GM21526 (cell line): ENCODE measurements around the gene PRKG1.
A peak's percentile ranks its signal among the peaks of the same experiment; 100 is the strongest.
"Not testable (repeated sequence)": the region's sequence is repeated elsewhere in the genome, so short reads cannot be mapped to it uniquely, and the experiment has no call there.

ENCODE experiments used
- ATAC-seq: cut with Tn5 transposase; IDR thresholded peaks from one replicate; pipeline ENCODE4 v1.9.1; 2021; ENCODE audit warnings: moderate library complexity; ENCODE audit not compliant: unreplicated experiment, low FRiP score

Gene PRKG1

DNA sequence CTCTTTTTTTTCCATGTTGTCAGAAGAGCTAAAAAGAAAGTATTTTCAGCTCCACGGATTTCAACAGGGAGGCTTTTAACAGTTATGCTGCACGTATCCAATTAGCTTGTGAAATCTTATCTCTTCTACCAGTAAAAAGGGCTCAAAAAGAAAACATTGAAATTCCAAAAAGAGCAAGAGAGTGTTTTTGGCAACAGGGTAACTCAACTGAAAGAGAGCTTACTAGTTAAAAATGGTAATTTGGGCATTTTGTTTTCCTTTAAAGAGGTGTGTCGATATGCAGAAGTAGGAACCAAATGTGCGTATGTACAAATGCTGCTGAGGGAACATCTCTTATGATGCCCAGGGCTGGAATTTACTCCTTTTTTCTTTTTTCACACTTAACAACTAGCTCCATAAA, 292.8 kb downstream of the PRKG1 start:
- no peak for ATAC-seq

DNA sequence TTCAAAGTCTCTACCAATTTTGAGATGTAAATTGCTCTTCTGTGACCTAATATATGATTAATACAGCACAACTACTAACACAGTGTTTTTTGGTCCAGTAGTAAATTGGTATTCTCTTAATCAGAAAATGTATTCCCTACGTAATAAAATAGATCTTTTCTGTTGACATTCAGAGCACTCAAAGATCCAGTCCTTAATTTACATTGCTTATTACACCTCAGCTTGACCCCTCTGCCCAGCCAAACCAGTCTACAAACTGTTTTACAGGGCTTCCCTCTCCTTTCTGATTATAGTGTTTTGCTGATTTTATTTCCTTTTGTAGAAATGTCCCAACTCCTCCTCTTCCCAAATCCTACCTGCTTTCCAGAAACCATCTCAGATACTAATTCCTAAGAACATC, 293.4 kb downstream of the PRKG1 start:
- ATAC-seq, result no peak

DNA sequence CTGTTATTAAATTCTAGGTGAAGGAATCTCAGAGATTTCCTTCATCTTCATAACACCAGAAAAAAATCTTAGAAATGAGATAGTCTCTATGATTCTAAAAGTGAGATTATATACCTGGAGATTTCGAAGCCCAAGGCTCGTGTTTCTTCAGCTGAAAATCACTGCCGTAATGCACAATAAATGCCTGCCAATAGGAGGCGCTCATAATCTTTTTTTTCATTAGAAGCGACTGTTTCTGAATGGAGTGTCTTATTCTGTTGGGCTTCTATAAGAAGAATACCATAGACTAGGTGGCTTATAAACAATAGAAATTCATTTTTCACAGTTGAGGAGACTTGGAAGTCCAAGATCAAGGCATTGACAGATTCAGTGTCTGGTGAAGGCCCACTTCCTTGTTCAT, 294.7 kb downstream of the PRKG1 start:
- ATAC-seq, result no peak

DNA sequence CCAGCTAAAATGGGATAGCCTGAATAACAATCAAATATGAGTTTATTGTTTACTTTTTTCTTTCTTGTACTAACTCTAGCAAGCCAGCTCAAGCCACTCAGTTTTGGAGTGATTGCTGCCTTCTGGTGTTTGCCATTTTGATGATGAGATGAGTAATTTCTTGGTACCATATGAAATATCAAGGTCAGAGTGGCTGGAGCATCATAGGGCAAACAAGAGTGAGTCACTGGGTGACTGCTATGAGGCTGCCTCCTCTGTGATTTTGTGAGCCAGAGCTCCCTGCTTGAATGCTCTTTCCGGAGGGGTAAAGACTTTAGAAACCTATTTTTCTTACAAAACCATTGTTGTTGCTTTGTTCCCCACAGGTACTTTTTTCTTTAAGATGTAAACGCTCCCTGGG, 295.6 kb downstream of the PRKG1 start:
- no peak for ATAC-seq

DNA sequence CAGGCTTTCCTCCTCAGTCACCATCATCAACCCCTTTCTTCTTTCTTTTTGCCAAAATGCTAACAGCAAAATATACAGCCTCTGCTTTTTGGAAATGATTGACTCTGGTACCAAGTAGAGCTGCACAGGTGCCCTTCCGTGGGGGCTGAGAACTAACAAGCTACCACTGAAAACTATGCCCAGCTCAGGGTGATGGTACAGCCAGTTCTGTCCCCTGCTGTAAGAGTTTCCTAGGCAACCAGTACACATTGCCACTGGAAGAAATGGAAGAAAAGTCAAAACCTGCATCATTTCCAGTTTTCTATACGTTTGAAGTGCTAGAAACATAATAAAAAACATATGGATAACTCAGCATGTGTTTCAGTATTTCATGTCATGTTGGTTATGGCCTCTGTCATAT, 297.5 kb downstream of the PRKG1 start:
- ATAC-seq, result no peak

DNA sequence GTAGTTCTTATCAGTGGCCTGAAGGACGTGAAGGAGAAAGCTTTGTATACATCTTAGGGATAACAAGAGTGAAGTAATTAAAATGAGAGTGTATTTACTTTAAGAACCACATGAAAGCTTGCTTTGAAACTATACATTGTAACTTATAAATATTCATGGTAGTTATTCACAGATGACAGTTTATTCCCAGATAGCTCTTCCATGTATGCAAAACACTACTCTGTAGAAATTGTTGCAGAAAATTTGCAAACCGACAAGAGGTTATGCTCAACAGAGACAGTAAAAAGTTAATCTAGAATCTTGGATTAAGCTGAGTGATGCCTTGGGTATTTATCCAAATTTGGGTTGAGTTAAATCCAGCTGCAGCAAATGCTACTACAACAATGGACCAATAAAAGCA, 301.5 kb downstream of the PRKG1 start:
- no peak for ATAC-seq

DNA sequence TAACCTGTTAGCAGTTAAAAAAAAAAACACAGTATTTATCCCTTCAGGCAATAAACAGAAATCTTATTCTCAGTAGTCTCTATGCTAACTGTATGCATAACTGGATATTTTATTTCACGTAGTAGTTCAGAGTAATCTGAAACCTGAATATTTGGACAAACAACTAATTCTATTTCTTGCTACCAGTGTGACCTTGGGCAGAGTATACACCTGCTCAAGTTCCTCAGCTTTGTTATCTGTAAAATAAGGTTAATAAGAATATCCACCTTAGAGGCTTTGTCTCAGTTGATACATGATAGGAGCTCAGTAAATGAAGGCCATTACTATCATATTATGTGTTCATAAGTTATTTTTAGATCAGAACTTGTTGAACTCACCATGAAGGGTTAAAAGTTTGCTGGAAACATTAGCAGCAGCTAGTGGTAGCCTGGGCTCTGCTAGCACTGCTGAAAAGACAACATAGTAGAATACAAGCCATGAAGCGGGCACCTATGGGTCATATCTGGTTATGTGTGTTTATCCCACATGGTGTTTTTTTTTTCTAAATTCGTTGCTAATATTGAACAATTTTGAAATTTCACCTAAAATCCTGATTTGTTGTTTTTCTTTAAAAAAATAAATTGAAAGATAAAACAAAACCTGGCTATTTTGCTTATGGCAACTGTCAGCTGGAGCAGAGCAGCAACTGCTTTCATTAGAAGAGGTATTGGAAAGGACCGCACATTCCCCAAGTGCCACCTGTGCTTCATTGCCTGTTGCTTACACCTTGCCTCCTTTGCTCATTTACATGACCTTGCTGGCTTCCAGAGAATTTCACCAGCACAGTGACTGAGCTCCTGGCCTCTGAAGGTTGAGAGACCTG, 303.0 kb downstream of the PRKG1 start:
- ATAC-seq, result no peak

DNA sequence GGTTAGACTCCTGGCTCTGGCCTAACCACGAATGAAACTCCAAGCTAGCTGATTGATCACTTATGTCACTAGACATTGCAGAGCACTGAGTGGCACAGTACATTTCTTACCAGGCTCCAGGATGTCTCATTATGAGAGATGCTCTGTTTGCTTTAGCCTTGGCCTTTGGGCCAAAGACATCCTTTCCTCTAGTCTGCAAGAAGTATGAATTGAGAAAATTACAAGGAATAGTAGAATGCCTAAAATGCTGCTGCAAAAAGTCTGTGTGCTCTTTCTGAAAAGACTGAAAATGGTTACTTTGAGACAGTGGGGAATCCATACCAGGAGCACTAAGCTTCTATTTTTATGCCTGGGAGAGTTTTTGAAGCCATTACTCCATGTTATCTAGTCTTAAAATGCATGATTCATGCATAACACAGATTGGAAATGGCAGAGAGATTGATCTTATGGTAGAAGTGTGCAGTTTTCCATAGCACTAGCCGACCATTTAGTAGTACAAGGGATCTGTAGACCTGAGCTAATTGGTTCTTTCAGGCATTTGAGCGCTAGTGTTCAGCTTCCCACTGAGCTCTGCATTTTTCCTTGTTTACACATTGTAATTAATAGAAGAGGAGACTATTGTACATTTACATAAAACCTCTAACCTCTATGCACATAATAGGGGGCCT, 303.8 kb downstream of the PRKG1 start:
- ATAC-seq, result no peak

DNA sequence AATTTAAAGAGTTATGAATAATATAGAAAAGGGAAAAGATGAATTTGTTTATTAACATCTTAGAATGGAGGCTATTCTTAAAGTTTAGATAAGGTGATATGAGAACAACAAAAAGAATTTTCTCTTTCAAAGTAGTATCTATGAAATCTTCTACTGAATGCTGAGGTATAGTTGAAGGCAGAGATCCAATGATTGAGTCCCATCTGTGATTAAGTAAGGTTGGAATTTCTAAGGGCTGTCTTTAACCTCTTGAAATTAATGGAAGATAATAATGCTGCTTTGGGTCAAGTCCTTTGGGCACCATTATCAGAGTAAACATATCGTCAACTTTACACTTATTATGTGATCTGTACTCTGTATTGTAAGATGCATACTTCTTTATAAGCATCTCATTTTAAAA, 307.9 kb downstream of the PRKG1 start:
- ATAC-seq, result no peak

DNA sequence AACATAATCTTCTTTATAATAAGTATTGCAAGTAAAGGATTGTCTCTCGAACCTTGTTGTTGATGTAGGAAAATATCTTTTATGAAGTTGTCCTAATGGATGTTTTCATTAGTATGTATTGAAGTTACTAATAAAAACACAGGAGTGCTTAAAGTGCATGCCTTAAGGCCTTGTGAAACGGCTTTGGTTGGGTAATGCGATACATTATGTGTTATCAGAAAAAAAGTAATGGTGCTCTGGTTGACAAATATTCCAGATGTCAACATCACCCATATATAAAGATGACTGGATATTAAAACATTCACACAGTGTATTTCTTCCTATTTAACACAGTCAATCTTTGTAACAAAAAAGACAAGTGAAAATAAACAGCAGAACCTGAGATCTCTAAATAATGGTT, 310.7 kb downstream of the PRKG1 start:
- no peak for ATAC-seq

DNA sequence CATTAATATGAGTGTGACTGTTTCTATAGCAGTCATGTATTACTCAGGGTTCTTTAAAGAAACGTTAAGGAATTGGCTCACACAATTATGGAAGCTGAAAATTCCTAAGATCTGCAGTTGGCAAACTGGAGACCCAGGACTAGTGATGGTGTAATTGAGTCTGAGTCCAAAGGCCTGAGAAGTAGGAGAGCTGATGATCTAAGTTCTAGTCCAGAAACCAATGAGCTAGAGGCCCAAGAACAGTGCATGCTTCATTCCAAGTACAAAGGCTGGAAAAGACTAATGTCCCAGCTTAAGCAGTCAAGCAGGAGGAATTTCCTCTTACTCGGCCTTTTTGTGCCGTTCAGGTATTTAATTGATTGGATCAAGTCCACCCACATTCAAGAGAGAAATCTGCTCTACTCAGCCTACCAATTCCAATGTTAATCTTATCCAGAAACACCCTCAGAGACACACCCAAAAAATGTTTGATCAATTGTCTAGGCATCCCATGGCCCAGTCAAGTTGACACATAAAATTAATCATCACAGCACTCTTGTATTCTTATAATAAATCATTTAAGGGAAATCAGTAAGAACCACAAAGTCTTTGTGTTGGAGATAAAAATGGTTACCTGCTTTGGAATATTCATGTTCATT, 312.1 kb downstream of the PRKG1 start:
- ATAC-seq, result no peak

DNA sequence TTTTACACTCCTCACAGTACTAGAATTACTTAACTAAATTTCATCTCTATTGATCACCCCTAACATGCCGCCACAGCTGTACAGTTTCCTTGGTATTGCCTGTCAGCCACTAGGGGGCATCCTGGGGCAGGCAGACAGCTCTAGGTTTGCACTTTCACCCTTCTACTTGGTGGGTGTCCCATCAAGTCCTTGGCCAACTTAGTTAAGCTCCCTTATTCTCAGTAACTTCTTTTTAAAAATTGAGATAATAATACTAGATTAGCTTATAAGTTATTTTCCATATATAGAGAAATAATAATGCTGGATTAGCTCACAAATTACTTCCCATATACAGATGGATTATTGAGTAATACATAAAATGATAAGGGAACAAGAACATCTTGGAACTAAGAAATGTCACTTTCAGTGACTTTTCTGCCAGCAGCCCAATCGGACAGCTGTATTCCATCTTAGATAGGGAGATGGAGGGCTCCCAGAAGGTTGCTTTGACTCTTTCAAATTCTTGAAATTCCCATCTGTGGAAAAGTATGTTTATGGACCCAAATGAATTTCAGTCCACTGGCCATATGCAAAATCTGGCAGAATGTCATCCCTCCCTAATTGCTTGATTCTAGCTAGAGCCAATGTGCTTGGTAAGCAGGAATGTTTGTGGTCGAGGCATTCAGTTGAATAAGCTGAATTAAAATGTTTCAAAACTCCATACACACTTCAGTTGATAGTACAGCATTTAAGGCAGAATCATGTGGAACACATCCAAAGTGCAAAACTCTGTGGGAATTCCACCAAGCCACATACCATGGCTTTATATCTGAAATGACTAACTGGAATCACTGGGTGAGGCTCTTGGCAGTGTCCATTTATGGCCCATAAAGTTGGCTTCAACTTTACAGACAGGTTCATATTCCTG, 315.4 kb downstream of the PRKG1 start:
- peak; percentile 92 for ATAC-seq

DNA sequence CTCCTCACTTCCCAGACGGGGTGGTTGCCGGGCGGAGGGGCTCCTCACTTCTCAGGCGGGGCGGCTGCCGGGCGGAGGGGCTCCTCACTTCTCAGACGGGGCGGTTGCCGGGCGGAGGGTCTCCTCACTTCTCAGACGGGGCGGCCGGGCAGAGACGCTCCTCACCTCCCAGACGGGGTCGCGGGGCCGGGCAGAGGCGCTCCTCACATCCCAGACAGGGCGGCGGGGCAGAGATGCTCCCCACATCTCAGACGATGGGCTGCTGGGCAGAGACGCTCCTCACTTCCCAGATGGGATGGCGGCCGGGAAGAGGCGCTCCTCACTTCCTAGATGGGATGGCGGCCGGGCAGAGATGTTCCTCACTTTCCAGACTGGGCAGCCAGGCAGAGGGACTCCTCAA, 318.7 kb downstream of the PRKG1 start:
- not testable (repeated sequence) for ATAC-seq

DNA sequence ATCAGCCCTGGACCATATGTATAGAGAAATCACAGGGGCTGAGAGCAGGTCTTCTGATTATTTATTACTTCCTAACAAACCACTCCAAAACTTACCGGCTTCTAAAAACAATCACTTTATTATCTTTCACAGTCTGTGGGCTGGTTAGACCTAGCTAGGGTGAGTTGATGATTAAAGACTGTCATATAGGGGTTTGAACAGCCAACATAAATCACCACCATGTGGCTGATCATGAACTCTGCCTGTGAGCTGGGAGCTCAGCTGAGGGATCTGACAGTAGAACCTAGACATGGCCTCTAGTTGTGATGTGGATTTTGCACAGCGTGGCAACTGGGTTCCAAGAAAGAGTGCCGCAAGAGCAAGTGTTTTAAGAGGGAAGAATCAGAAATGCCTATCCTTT, 319.8 kb downstream of the PRKG1 start:
- ATAC-seq, result no peak

DNA sequence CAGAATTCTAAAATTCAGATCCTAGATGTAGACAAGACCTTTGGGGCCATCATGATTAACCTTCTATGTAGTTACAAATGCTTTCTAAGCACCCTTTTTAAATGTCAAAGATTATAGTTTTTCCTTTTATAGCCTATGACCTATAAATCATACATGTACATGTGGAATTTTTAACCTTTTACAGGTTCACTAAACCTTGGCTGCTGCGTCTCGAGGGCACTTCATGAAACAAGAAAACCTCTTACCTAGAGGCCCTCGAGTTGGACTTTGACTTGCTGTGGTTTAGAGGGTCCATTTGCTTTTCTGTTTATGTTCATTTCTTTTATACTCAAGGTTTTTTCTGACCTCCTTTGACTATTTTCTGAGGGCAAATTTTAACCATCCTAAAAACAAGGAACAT, 323.0 kb downstream of the PRKG1 start:
- no peak for ATAC-seq

DNA sequence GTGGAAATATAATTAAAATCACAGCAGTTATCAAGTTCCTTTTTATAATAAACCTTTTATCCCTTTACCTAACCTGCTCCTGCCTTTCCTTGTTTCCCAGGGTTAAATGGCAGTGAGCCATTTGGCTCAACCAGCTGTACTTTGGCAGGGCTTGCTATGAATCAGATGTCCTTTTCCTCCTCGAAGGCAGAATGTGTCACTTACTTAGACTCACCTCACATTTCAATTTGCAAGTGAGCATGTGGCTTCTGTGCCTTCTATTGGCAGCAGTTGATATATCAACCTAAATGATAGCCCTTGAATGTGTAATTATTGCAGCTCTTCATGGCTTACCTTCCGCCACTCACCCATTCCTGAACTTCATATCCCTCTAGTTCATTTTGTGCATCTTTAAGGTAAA, 323.4 kb downstream of the PRKG1 start:
- ATAC-seq, result no peak

DNA sequence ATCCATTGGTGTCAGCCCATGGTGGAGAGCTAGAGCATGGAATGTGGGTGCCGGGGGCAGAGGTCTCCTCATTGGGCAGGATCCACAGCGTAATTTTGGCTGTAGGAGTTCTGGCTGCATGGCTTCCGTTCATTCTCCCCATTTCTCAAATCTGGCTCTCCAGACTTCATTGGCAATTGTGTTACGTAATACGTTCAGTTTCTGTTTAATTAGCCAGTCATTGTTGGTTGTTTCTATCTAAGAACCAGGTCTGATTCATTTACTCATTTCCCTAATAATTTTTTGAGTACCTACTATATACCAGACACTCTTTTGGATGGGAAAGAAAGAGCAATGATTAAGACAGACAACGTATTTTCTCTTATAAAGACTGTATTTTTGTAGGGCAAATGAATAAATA, 325.6 kb downstream of the PRKG1 start:
- ATAC-seq, result no peak

DNA sequence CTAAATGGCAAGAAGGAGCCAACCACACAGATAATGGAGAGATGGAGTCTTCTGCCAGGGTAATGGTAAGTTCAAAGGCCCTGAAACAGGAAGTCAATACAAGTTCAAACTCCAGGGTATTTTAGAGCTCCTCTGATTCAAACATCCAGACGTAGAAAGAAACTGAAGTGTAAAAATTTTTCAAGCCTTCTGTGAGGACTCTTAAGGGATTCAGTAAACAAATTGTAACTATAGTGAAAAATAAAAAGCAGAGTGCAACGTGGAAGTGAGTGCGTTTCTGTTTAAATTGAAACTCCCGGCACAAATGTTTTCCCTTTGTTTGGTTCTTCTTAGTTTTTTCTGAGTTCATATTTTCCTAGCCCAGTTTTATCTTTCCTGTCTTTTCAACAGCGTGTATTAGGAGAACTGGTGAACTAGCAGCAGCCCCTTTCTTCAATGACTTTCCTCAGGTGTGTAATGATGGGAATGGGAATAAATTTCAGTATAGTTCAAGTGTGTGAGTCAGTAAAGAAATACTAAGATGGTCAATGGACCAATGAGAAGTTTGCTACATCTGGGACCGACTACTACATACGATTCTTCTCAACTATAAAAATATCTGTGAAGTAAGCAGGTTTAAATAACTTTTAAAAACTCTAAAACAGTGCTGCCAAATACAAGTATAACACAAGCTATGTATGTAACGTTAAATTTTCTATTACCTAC, 326.3 kb downstream of the PRKG1 start:
- ATAC-seq, result no peak

DNA sequence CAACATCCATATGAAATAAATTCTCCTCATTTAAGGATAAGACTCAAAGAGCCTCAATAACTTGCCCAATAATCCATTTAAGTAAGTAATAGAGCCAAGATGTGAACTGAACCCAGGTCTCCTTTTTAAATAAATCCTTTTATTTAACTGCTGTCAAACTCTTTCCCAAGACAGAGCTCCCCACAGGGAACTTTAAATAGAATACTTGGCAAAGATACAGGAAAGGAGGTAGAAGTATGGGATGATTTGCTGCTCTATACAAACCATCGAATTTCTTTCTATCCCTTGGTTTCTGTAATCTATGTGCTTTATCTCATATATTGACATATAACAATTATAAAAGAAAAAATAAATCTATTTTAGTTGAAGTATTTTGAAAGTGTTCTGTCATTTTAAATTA, 329.2 kb downstream of the PRKG1 start:
- no peak for ATAC-seq
